Activated CD4-positive, alpha-beta T cell treated with anti-CD3 and anti-CD28 coated beads, Interleukin-2, amount 50 U/mL, for 16 hours (primary cell): ENCODE data around the gene FOXG1.

Experiments used
- DNase-seq: peaks from one replicate; pipeline ENCODE4 v3.0.0-alpha.2; 2020

The FOXG1 gene

GRCh38 chr14:28762303-28762954 is 4.2 kb upstream of the FOXG1 start:
- DNase-seq, result no peak

GRCh38 chr14:28762955-28763326 is 3.6 kb upstream of the FOXG1 start:
- no peak for DNase-seq

- DNase-seq, result no peak
Measured at GRCh38 chr14:28763751-28764256, 2.8 kb upstream of the FOXG1 start.

GRCh38 chr14:28764257-28765160 is 2.1 kb upstream of the FOXG1 start:
- no peak for DNase-seq

- no peak for DNase-seq
Measured at GRCh38 chr14:28765169-28765830, 1.3 kb upstream of the FOXG1 start.

- DNase-seq, result no peak
Measured at GRCh38 chr14:28765831-28766468, 637 bp upstream of the FOXG1 start.

- no peak for DNase-seq
Measured at GRCh38 chr14:28767030-28767852, 654 bp downstream of the FOXG1 start.

GRCh38 chr14:28767853-28768741 is 1.5 kb downstream of the FOXG1 start:
- DNase-seq, result no peak

GRCh38 chr14:28769276-28769880 is 2.8 kb downstream of the FOXG1 start:
- no peak for DNase-seq

GRCh38 chr14:28770061-28770460 is 3.5 kb downstream of the FOXG1 start:
- no peak for DNase-seq

GRCh38 chr14:28770630-28771029 is 4.0 kb downstream of the FOXG1 start:
- DNase-seq, result no peak

GRCh38 chr14:28771168-28771567 is 4.6 kb downstream of the FOXG1 start:
- no peak for DNase-seq

GRCh38 chr14:28772613-28773012 is 6.0 kb downstream of the FOXG1 start:
- DNase-seq, result no peak

- no peak for DNase-seq
Measured at GRCh38 chr14:28773176-28773575, 6.6 kb downstream of the FOXG1 start.

GRCh38 chr14:28773861-28774691 is 7.5 kb downstream of the FOXG1 start:
- DNase-seq, result no peak

- no peak for DNase-seq
Measured at GRCh38 chr14:28774764-28775735, 8.5 kb downstream of the FOXG1 start.

- no peak for DNase-seq
Measured at GRCh38 chr14:28776482-28777266, 10.1 kb downstream of the FOXG1 start.
